HG02588 (cell line): ENCODE measurements around the gene CRY2.

Experiments
- ATAC-seq: cut with Tn5 transposase; IDR thresholded peaks from one replicate; pipeline ENCODE4 v1.9.1; 2021; ENCODE audit warnings: mild to moderate bottlenecking, moderate library complexity; ENCODE audit not compliant: unreplicated experiment

CRY2 gene

DNA sequence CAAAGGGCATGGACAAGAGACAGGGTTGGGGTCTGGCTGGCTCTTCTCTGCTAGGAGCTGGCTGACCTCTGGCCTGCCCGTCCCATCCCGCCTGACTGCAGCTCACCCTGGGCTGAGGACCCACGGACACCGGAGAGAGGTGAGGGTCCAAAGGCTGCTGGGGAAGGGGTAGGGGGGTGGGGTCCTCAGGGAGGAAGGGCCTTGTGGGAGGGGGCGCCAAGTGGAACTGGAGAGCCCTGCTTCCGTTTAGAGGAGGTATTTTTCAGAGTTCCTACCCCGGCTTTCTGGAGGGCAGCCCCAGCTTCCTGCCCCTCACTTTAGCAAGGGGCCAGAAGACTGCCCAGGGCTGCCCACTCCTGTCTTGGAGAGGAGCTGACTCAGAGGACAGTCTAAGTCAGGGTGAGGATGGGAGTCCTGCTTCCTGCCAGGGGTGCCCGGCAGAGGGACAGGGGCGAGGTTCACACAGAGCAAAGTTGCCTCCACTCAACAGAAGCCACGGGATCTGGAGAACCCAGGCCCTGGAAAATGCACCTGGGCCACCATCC, 82.3 kb downstream of the CRY2 start:
- ATAC-seq = no peak

DNA sequence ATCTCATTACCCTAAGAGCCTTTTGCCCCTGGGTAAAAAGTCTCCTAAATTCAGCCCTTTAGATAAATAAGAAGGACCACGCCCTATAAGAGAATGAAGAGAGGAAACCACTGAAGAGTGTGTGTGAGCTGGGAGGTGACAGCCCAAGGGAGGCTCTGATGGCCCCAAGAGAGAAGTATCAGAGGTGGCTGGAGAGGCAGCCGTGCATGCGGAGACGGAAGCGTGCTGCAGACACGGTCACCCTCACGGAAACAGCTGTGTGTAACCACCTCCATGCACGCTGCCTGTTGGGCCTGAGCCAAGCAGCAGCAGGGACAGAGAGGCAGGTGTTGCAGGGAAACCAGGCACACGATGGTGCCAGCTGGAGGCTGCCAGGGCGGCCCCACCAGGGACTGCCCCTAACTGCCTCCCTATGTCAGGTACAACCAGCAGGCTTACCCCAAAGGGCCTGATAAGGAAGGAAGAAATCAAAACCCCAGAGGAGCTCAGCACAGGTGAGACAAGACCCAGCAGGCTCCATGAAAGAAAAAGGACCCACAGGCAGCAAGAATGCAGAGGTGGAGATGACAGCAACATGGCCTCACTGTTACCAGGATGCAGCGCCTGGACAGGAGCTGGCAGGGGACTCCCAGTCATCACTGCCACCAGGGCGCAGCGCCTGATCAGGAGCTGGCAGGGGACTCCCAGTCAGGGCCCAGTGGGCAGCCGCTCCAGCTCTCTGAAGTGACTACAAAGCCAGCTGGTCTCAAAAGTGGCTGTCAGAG, 82.9 kb downstream of the CRY2 start:
- peak; percentile 88 for ATAC-seq

DNA sequence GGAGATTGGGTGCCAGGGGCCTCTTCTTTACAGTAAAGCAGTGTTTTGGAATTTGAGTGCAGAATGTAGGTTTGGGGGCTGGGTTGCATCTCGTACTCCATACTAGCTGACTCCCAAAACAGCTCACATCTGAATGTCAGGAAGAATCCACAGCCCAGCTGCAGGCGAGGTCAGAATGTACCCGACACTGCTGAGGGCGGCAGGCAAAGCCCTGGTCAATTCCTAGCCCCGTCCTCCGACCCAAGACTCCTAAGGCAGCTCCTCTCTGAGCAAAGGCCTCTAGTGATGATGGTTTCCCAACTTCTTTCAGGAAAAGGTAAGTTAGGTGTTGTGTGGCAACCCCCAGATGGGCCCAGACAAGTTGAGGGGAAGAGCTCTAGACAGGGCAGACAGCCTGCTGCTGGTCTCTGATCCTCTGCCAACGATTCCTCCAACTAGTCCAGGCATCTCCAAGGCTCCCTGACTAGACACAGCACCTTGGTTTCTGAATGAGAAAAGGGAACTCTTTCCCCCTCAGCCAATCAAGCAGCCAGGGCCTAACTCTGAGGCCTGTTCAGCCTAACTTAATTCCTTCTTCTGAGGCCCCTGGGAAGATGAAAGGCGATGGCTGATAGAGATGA, 83.8 kb downstream of the CRY2 start:
- no peak for ATAC-seq

DNA sequence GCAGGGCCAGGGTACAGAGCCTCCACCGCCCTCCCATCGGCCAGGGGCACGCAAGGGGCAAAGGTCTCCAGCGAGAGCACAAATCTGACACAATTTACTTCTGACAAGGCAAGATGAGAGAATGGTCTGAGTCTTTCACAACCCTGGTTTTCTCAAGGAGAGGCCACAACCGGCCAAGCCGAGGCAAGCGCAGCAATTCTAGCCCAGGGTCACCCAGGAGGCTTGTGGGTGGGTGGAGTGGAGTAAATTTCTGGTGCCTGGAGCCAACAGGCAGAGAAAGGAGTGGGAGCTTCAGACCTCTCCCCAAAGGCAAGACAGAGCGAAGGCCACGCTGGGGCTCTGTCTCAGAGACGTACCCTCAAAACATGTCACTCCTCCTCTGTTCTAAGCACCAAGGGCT, 84.5 kb downstream of the CRY2 start:
- ATAC-seq = no peak

DNA sequence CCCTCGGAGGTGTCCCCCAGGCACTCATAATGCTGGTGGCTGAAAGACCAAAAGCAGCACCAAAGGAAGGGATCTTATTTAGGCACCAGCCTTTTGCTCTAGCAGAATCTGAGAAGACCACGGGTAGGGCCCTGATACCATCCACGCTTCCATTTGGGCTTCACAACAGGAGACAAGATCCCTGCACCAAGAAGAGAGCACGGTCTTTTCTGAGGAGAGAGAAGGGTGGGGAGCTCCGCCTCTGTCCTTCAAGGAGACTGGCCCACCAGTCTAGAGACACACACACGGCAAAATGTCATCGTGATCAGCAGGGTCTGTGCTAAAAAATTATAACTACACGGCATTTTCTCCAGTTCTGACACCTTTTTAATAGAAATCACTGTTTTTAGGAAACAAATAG, 84.9 kb downstream of the CRY2 start:
- ATAC-seq = no peak
